OCI-LY7 (cell line): ENCODE data around the gene NHERF2. TPM values are rescaled to one million over a fixed set of nuclear protein-coding genes. Genes with fewer than 3 reads are reported as not detected.

Experiments used
- BruUV-seq: library from RNA; stranded (reverse); fragments of 400-500 nt; replicated peaks from 2 replicates; lab custom pipeline; 2021; lab: Mats Ljungman, UMichigan
- CTCF ChIA-PET: fragments of 300-600 bp; sonication (Branson Sonifier 250); formaldehyde crosslinking; loops from one replicate; lab custom pipeline; 2022; ENCODE audit warnings: antibody characterized with exemption; ENCODE audit not compliant: unreplicated experiment; lab: Charles Lee
- POLR2A ChIA-PET: fragments of 300-600 bp; sonication (Branson Sonifier 250); formaldehyde crosslinking; loops from one replicate; lab custom pipeline; 2022; ENCODE audit warnings: antibody characterized with exemption; lab: Charles Lee
- DNase-seq: peaks from one replicate; pipeline ENCODE4 v3.0.0-alpha.2; 2015; ENCODE audit warnings: low spot score
- H2AFZ ChIP-seq: fragments of 200-600 bp; sonication (generic), shearing (Covaris generic); 2 replicates; pipeline ENCODE4 v1.6.1; 2014; ENCODE audit warnings: mild to moderate bottlenecking, antibody characterized with exemption, low read length, moderate library complexity
- H3K27ac ChIP-seq: fragments of 200-600 bp; sonication (generic); 2 replicates; pipeline ENCODE4 v1.5.1; 2014; ENCODE audit warnings: mixed run types, low read depth, mild to moderate bottlenecking, moderate library complexity, low read length, inconsistent platforms; ENCODE audit not compliant: poor library complexity, severe bottlenecking
- H3K36me3 ChIP-seq: fragments of 200-600 bp; sonication (generic); 2 replicates; pipeline ENCODE4 v1.6.1; 2014; ENCODE audit warnings: mild to moderate bottlenecking, antibody characterized with exemption, low read length, moderate library complexity, mixed read lengths; ENCODE audit not compliant: insufficient read depth
- H3K4me1 ChIP-seq: fragments of 200-600 bp; sonication (generic); 2 replicates; pipeline ENCODE4 v1.5.1; 2014; ENCODE audit warnings: mild to moderate bottlenecking, low read length; ENCODE audit not compliant: insufficient read depth, poor library complexity, severe bottlenecking
- H3K4me2 ChIP-seq: fragments of 200-600 bp; sonication (generic); 2 replicates; pipeline ENCODE4 v1.6.1; 2014; ENCODE audit warnings: mild to moderate bottlenecking, low read length
- H3K4me3 ChIP-seq: fragments of 200-600 bp; sonication (generic); 2 replicates; pipeline ENCODE4 v1.5.1; 2014; ENCODE audit warnings: mild to moderate bottlenecking, low read depth, low read length; ENCODE audit not compliant: poor library complexity, severe bottlenecking
- H3K79me2 ChIP-seq: fragments of 200-600 bp; sonication (generic); 2 replicates; pipeline ENCODE4 v1.6.1; 2016; ENCODE audit warnings: low read depth, mild to moderate bottlenecking, low read length, moderate library complexity, mixed read lengths; ENCODE audit not compliant: insufficient read depth
- H3K9me2 ChIP-seq: fragments of 200-600 bp; sonication (generic); 2 replicates; pipeline ENCODE4 v1.6.1; 2016; ENCODE audit warnings: mild to moderate bottlenecking, low read length, mixed read lengths; ENCODE audit not compliant: insufficient read depth
- H3K9me3 ChIP-seq: fragments of 200-600 bp; sonication (generic); 2 replicates; pipeline ENCODE4 v1.6.1; 2014; ENCODE audit warnings: mild to moderate bottlenecking, mixed run types, low read length, mixed read lengths
- H4K20me1 ChIP-seq: fragments of 200-600 bp; sonication (generic); 2 replicates; pipeline ENCODE4 v1.6.1; 2014; ENCODE audit warnings: mild to moderate bottlenecking, antibody characterized with exemption, low read length, moderate library complexity, mixed read lengths; ENCODE audit not compliant: insufficient read depth
- EZH2phosphoT487 ChIP-seq: fragments of 200-600 bp; sonication (generic); IDR thresholded peaks from 2 replicates; pipeline ENCODE4 v1.6.1; 2018; ENCODE audit warnings: low read depth, borderline replicate concordance, mild to moderate bottlenecking, mixed run types, antibody characterized with exemption, low read length, moderate library complexity, mixed read lengths
- intact Hi-C: fragments of 100-400 bp; cut with micrococcal nuclease; formaldehyde crosslinking; loops from one replicate; pipeline ENCODE4 v1.10.0; 2022; ENCODE audit not compliant: unreplicated experiment
- small RNA-seq: library from RNA; depleted of rRNA; stranded (forward); fragments of <200 nt; gene quantifications from one replicate; pipeline ENCODE3, GENCODE V24; 2014
- total RNA-seq, 2 experiments: library from RNA; depleted of rRNA in 1 of 2; stranded (reverse); fragments of >200 nt in 1 of 2; shearing (Covaris generic) in 1 of 2; gene quantifications; 2 replicates each; pipeline ENCODE4 v1.2.3, GENCODE V29; 2014 to 2022
- TF ChIP-seq, protein P1 (sequence below): fragments of 200-600 bp; sonication (generic); conservative IDR thresholded peaks from 2 replicates; pipeline ENCODE4 v1.5.1; 2014; ENCODE audit warnings: mild to moderate bottlenecking, antibody characterized with exemption, low read length, moderate library complexity, mixed read lengths

The NHERF2 gene
- total RNA-seq, 2 experiments from 2014 or later, result 0.27 TPM; not detected in 1

DNA sequence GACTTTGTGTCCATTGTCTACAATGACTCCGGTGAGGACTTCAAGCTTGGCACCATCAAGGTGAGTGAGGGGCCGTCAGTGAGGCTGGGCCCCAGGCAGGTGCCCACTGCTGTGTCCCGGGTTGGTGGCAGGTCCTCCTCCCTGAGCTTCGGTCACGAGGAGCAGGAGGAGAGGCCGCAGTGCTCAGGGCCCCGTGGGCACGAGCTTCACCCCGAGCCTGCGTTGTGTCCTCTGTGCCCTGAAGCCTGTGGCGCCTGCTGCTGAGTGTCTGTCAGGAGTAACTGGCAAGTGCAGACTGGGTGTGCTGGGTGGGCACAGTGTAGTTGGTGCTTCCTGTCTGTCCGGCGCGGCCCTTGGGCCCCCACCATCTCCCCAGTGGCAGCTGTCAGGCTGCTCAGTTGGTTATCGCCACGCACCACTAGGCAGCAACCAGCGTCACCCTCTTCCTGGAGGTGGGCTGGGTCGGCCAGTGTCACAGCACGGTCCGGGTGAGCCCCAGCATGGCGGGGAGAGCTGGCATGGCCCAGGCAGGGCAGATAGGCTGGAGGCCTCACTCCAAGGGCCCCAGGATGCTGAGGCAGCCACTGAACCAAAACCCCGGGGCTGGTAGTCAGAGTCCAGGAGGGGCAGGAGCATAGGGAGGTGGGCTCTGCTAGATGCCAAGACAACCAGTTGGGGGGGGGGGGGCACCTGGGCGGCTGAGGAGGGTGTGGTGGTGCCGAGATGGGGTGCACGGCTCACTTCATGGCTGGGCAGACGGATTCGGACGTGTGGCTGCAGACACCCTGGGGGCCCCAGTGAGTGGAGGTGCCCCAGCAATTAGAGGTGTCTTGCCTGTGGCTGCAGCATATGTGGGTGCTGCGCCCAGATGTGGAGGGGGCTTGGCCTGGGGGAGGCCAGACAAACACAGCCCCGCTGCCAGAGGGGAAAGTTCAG is 60.4 kb downstream of the NHERF2 start:
- CTCF ChIA-PET, result no interaction called here
- Histone ChIP-seq H3K9me3 (no peaks in the 10 kb centered on the region), H3K4me2 (no peak overlapping the region), H3K79me2 (no peaks in the 10 kb centered on the region), H3K4me1 (peaks cover 6% of the 10 kb centered on the region), H3K27ac (no peak overlapping the region), H3K36me3 (peaks cover 50% of the 10 kb centered on the region; the same call in 1 of the 2 replicates), H2AFZ (no peak overlapping the region), H3K4me3 (no peak overlapping the region), H3K9me2 (no peaks in the 10 kb centered on the region), H4K20me1 (no peaks in the 10 kb centered on the region)
- no TSS peak for BruUV-seq
- DNase-seq, result peak; percentile 25
- no peak for TF ChIP-seq EZH2phosphoT487
- TF ChIP-seq, protein P1, sequence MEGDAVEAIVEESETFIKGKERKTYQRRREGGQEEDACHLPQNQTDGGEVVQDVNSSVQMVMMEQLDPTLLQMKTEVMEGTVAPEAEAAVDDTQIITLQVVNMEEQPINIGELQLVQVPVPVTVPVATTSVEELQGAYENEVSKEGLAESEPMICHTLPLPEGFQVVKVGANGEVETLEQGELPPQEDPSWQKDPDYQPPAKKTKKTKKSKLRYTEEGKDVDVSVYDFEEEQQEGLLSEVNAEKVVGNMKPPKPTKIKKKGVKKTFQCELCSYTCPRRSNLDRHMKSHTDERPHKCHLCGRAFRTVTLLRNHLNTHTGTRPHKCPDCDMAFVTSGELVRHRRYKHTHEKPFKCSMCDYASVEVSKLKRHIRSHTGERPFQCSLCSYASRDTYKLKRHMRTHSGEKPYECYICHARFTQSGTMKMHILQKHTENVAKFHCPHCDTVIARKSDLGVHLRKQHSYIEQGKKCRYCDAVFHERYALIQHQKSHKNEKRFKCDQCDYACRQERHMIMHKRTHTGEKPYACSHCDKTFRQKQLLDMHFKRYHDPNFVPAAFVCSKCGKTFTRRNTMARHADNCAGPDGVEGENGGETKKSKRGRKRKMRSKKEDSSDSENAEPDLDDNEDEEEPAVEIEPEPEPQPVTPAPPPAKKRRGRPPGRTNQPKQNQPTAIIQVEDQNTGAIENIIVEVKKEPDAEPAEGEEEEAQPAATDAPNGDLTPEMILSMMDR, result no peak
- intact Hi-C loops, result no loop called here
- POLR2A ChIA-PET, result no interaction called here

DNA sequence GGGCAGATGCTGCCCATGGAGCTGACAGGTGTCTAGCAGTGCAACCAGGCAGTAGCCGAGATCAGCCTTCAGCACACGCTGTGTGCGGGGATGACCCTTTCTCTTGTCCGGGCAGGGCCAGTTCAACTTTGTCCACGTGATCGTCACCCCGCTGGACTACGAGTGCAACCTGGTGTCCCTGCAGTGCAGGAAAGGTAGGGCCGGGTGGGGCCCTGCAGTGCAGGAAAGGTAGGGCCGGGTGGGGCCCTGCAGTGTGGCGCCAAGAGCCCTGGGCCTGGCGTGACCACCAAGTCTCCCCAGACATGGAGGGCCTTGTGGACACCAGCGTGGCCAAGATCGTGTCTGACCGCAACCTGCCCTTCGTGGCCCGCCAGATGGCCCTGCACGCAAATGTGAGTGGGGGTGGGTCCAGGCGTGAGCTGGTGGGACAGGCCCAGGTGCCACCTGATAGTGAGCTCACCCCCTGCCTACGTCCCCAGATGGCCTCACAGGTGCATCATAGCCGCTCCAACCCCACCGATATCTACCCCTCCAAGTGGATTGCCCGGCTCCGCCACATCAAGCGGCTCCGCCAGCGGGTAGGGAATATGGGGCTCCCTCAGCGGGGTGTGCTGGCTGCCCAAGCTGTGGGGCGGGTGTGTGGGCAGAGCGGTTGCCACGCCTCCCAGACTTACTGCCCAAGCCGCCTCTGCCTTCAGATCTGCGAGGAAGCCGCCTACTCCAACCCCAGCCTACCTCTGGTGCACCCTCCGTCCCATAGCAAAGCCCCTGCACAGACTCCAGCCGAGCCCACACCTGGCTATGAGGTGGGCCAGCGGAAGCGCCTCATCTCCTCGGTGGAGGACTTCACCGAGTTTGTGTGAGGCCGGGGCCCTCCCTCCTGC is 61.3 kb downstream of the NHERF2 start:
- no peak overlapping the region for H3K4me2 ChIP-seq
- TSS peak; percentile 76 for BruUV-seq
- no peaks in the 10 kb centered on the region for H4K20me1 ChIP-seq
- intact Hi-C loops, result no loop called here
- no peak for DNase-seq
- H3K9me3 ChIP-seq, result no peaks in the 10 kb centered on the region
- H3K36me3 ChIP-seq, result peaks cover 44% of the 10 kb centered on the region; the same call in 1 of the 2 replicates
- POLR2A ChIA-PET, result no interaction called here
- H3K27ac ChIP-seq, result no peak overlapping the region
- no peak overlapping the region for H3K4me3 ChIP-seq
- no peak overlapping the region for H2AFZ ChIP-seq
- peaks cover 6% of the 10 kb centered on the region for H3K4me1 ChIP-seq
- no peaks in the 10 kb centered on the region for H3K79me2 ChIP-seq
- no peaks in the 10 kb centered on the region for H3K9me2 ChIP-seq
- CTCF ChIA-PET, result interaction anchor here (0.6 kb wide), 1 partner anchor 52 kb away, joined by 3 read pairs; no protein-coding TSS in a partner anchor
- TF ChIP-seq EZH2phosphoT487, result no peak
- TF ChIP-seq, protein P1, result no peak

Small RNA genes lying within 50 kb of the gene (small RNA-seq; reads per million reads assigned to genes)
- gene RN7SL219P, result not detected

Other genes starting within 250 kb of the NHERF2 start
Only the 30 nearest of the 31 such genes appear.
- gene NUBP2, start 243.9 kb upstream of the NHERF2 start, total RNA-seq (2014; rRNA removed; shearing (Covaris generic)), result 70.5 and 94.9 TPM in 2 replicates
- 58.2 and 62.7 TPM in 2 replicates for gene NUBP2, start 243.9 kb upstream of the NHERF2 start, total RNA-seq (2022)
- 0.13 TPM in 1 of 2 replicates, not detected in the other for gene IGFALS, start 233.2 kb upstream of the NHERF2 start, total RNA-seq (2014; rRNA removed; shearing (Covaris generic))
- 0.33 TPM in 1 of 2 replicates, not detected in the other for gene IGFALS, start 233.2 kb upstream of the NHERF2 start, total RNA-seq (2022)
- gene HAGH, start 200.1 kb upstream of the NHERF2 start, total RNA-seq (2014; rRNA removed; shearing (Covaris generic)), result 26.9 and 30.5 TPM in 2 replicates
- 29.9 and 36.8 TPM in 2 replicates for gene HAGH, start 200.1 kb upstream of the NHERF2 start, total RNA-seq (2022)
- 30.7 and 32.4 TPM in 2 replicates for gene FAHD1, start 199.7 kb upstream of the NHERF2 start, total RNA-seq (2014; rRNA removed; shearing (Covaris generic))
- 13.7 and 15.1 TPM in 2 replicates for gene FAHD1, start 199.7 kb upstream of the NHERF2 start, total RNA-seq (2022)
- not detected in 2 replicates for gene MEIOB, start 154.7 kb upstream of the NHERF2 start, total RNA-seq (2014; rRNA removed; shearing (Covaris generic))
- gene MEIOB, start 154.7 kb upstream of the NHERF2 start, total RNA-seq (2022), result not detected in 2 replicates
- not detected in 2 replicates for gene HS3ST6, start 108.5 kb upstream of the NHERF2 start, total RNA-seq (2014; rRNA removed; shearing (Covaris generic))
- not detected in 2 replicates for gene HS3ST6, start 108.5 kb upstream of the NHERF2 start, total RNA-seq (2022)
- 5.2 and 9.0 TPM in 2 replicates for gene MSRB1, start 83.7 kb upstream of the NHERF2 start, total RNA-seq (2014; rRNA removed; shearing (Covaris generic))
- 17.6 and 18.0 TPM in 2 replicates for gene MSRB1, start 83.7 kb upstream of the NHERF2 start, total RNA-seq (2022)
- 0.35 TPM in 1 of 2 replicates, not detected in the other for gene RPL3L, start 72.2 kb upstream of the NHERF2 start, total RNA-seq (2014; rRNA removed; shearing (Covaris generic))
- gene RPL3L, start 72.2 kb upstream of the NHERF2 start, total RNA-seq (2022), result 0.63 and 0.72 TPM in 2 replicates
- gene NDUFB10, start 67.4 kb upstream of the NHERF2 start, total RNA-seq (2014; rRNA removed; shearing (Covaris generic)), result 240 and 317 TPM in 2 replicates
- 180 and 201 TPM in 2 replicates for gene NDUFB10, start 67.4 kb upstream of the NHERF2 start, total RNA-seq (2022)
- gene RPS2, start 62.1 kb upstream of the NHERF2 start, total RNA-seq (2014; rRNA removed; shearing (Covaris generic)), result 2,266 and 2,461 TPM in 2 replicates
- 3,120 and 3,140 TPM in 2 replicates for gene RPS2, start 62.1 kb upstream of the NHERF2 start, total RNA-seq (2022)
- not detected in 2 replicates for gene RNF151, start 60.0 kb upstream of the NHERF2 start, total RNA-seq (2014; rRNA removed; shearing (Covaris generic))
- gene RNF151, start 60.0 kb upstream of the NHERF2 start, total RNA-seq (2022), result not detected in 2 replicates
- 58.5 and 67.2 TPM in 2 replicates for gene TBL3, start 54.8 kb upstream of the NHERF2 start, total RNA-seq (2014; rRNA removed; shearing (Covaris generic))
- 44.3 and 49.9 TPM in 2 replicates for gene TBL3, start 54.8 kb upstream of the NHERF2 start, total RNA-seq (2022)
- 0.22 and 2.1 TPM in 2 replicates for gene NOXO1, start 45.4 kb upstream of the NHERF2 start, total RNA-seq (2014; rRNA removed; shearing (Covaris generic))
- 0.30 and 0.59 TPM in 2 replicates for gene NOXO1, start 45.4 kb upstream of the NHERF2 start, total RNA-seq (2022)
- 25.1 and 32.3 TPM in 2 replicates for gene GFER, start 42.7 kb upstream of the NHERF2 start, total RNA-seq (2014; rRNA removed; shearing (Covaris generic))
- gene GFER, start 42.7 kb upstream of the NHERF2 start, total RNA-seq (2022), result 31.1 and 40.2 TPM in 2 replicates
- gene SYNGR3, start 36.9 kb upstream of the NHERF2 start, total RNA-seq (2014; rRNA removed; shearing (Covaris generic)), result 9.0 and 11.1 TPM in 2 replicates
- gene SYNGR3, start 36.9 kb upstream of the NHERF2 start, total RNA-seq (2022), result 10.3 and 12.0 TPM in 2 replicates
- 26.3 and 37.2 TPM in 2 replicates for gene ZNF598, start 17.1 kb upstream of the NHERF2 start, total RNA-seq (2014; rRNA removed; shearing (Covaris generic))
- gene ZNF598, start 17.1 kb upstream of the NHERF2 start, total RNA-seq (2022), result 80.4 and 83.8 TPM in 2 replicates
- gene NPW, start 7.1 kb upstream of the NHERF2 start, total RNA-seq (2014; rRNA removed; shearing (Covaris generic)), result 0.85 and 0.88 TPM in 2 replicates
- gene NPW, start 7.1 kb upstream of the NHERF2 start, total RNA-seq (2022), result 1.3 and 3.7 TPM in 2 replicates
- 50.9 and 56.2 TPM in 2 replicates for gene NTHL1, start 20.9 kb downstream of the NHERF2 start, total RNA-seq (2014; rRNA removed; shearing (Covaris generic))
- gene NTHL1, start 20.9 kb downstream of the NHERF2 start, total RNA-seq (2022), result 44.6 and 51.5 TPM in 2 replicates
- gene TSC2, start 21.1 kb downstream of the NHERF2 start, total RNA-seq (2014; rRNA removed; shearing (Covaris generic)), result 42.8 and 57.2 TPM in 2 replicates
- gene TSC2, start 21.1 kb downstream of the NHERF2 start, total RNA-seq (2022), result 152 and 160 TPM in 2 replicates
- 76.5 and 87.4 TPM in 2 replicates for gene PKD1, start 109.0 kb downstream of the NHERF2 start, total RNA-seq (2014; rRNA removed; shearing (Covaris generic))
- gene PKD1, start 109.0 kb downstream of the NHERF2 start, total RNA-seq (2022), result 112 and 129 TPM in 2 replicates
- 3.1 and 5.0 TPM in 2 replicates for gene RAB26, start 121.7 kb downstream of the NHERF2 start, total RNA-seq (2014; rRNA removed; shearing (Covaris generic))
- gene RAB26, start 121.7 kb downstream of the NHERF2 start, total RNA-seq (2022), result 7.9 and 9.5 TPM in 2 replicates
- 50.1 and 53.6 TPM in 2 replicates for gene TRAF7, start 128.9 kb downstream of the NHERF2 start, total RNA-seq (2014; rRNA removed; shearing (Covaris generic))
- gene TRAF7, start 128.9 kb downstream of the NHERF2 start, total RNA-seq (2022), result 82.3 and 103 TPM in 2 replicates
- gene CASKIN1, start 169.7 kb downstream of the NHERF2 start, total RNA-seq (2014; rRNA removed; shearing (Covaris generic)), result 0.09 TPM in 1 of 2 replicates, not detected in the other
- gene CASKIN1, start 169.7 kb downstream of the NHERF2 start, total RNA-seq (2022), result 0.06 and 0.13 TPM in 2 replicates
- gene MLST8, start 178.6 kb downstream of the NHERF2 start, total RNA-seq (2014; rRNA removed; shearing (Covaris generic)), result 57.1 and 65.4 TPM in 2 replicates
- gene MLST8, start 178.6 kb downstream of the NHERF2 start, total RNA-seq (2022), result 68.6 and 71.3 TPM in 2 replicates
- 15.8 and 30.4 TPM in 2 replicates for gene BRICD5, start 184.0 kb downstream of the NHERF2 start, total RNA-seq (2014; rRNA removed; shearing (Covaris generic))
- 31.7 and 36.6 TPM in 2 replicates for gene BRICD5, start 184.0 kb downstream of the NHERF2 start, total RNA-seq (2022)
- 44.2 TPM in 2 replicates for gene PGP, start 187.9 kb downstream of the NHERF2 start, total RNA-seq (2014; rRNA removed; shearing (Covaris generic))
- gene PGP, start 187.9 kb downstream of the NHERF2 start, total RNA-seq (2022), result 37.0 and 37.9 TPM in 2 replicates
- 43.1 and 59.6 TPM in 2 replicates for gene E4F1, start 196.7 kb downstream of the NHERF2 start, total RNA-seq (2014; rRNA removed; shearing (Covaris generic))
- 35.3 and 42.3 TPM in 2 replicates for gene E4F1, start 196.7 kb downstream of the NHERF2 start, total RNA-seq (2022)
- gene DNASE1L2, start 209.5 kb downstream of the NHERF2 start, total RNA-seq (2014; rRNA removed; shearing (Covaris generic)), result 6.6 and 6.9 TPM in 2 replicates
- gene DNASE1L2, start 209.5 kb downstream of the NHERF2 start, total RNA-seq (2022), result 8.4 and 9.8 TPM in 2 replicates
- gene ECI1, start 224.7 kb downstream of the NHERF2 start, total RNA-seq (2014; rRNA removed; shearing (Covaris generic)), result 66.6 and 80.0 TPM in 2 replicates
- gene ECI1, start 224.7 kb downstream of the NHERF2 start, total RNA-seq (2022), result 74.5 and 87.5 TPM in 2 replicates
- 211 and 225 TPM in 2 replicates for gene RNPS1, start 241.2 kb downstream of the NHERF2 start, total RNA-seq (2014; rRNA removed; shearing (Covaris generic))
- 323 and 339 TPM in 2 replicates for gene RNPS1, start 241.2 kb downstream of the NHERF2 start, total RNA-seq (2022)